GM18858 (cell line): Measurements from ENCODE around the gene CCDC150.
"Not testable (repeated sequence)": the region's sequence is repeated elsewhere in the genome, so short reads cannot be mapped to it uniquely, and the experiment has no call there.

Experiments
- ATAC-seq: cut with Tn5 transposase; IDR thresholded peaks from one replicate; pipeline ENCODE4 v1.9.1; 2021; ENCODE audit not compliant: unreplicated experiment

CCDC150 gene

GRCh38 chr2:196630531-196630930 lies 9.0 kb upstream of the CCDC150 start:
- no peak for ATAC-seq

DNA sequence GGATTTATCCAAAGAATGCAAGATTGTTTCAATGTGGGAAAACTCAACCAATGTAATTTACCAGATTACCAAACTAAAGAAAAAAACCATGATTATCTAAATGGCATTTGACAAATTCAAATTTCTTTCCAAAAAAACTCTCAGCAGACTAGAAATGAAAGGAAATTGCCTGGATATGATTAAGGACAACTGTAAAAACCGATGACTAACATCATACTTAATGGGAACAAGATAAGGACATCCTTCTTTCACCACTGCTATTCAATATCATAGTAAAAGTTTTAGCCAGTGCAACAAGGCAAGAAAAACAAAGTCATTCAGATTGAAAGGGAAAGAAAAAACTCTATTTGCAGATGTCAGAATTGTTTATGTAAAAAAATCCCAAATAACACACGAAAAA lies 4.4 kb upstream of the CCDC150 start:
- no peak for ATAC-seq

DNA sequence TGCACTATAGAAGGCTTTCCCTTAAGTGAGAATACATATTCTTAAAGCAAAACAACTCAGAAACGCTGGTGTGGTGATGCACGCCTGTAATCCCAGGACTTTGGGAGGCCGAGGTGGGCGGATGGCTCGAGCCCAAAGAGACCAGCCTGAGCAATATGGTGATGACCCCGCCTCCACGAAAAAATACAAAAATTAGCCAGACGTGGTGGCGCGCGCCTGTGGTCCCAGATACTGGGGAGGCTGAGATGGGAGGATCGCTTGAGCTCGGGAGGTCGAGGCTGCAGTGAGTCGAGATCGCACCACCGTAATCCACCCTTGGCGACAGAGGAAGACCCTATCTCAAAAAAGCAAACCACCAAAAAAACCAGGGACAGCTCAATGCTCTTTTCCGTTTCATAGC lies 750 bp upstream of the CCDC150 start:
- ATAC-seq = no peak

DNA sequence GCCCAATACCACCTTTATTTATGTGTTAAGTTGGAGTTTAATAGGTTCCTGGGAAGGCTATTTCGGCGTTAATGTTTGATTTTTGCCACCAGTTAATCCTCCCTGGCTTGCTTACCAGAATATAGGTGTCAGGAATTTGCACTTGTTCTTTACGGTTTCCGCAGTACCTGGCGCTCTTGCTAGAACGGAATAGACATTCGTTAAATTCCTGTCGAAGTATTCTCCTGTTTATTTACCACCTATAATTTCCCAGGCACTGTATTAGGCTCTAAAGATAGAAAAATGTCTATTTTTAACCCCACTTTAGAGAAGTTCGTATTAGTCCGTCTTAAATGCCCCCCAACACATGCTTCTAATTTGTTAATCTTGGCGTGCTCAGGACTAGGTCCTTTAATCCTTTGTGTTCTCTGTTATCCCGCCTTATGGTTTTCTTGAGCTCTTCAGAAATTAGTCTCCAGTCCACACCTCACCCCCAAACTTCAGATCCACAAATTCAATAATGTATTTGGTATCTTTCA lies 575 bp downstream of the CCDC150 start:
- ATAC-seq = no peak

DNA sequence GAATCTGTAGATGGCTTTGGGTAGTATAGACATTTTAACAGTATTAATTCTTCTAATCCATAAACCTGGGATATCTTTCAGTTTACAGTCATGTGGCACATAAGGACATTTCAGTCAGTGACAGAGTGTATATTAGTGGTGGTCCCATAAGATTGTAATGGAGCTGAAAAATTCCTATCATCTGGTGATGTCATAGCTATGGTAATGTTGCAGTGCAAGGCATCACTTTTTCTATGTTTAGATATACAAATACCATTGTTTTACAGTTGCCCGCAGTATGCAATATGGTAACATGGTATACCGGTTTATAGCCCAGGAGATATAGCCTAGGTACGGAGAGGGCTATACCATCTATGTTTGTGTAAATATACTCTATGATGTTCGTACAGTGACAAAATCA lies 9.7 kb downstream of the CCDC150 start:
- ATAC-seq = no peak

DNA sequence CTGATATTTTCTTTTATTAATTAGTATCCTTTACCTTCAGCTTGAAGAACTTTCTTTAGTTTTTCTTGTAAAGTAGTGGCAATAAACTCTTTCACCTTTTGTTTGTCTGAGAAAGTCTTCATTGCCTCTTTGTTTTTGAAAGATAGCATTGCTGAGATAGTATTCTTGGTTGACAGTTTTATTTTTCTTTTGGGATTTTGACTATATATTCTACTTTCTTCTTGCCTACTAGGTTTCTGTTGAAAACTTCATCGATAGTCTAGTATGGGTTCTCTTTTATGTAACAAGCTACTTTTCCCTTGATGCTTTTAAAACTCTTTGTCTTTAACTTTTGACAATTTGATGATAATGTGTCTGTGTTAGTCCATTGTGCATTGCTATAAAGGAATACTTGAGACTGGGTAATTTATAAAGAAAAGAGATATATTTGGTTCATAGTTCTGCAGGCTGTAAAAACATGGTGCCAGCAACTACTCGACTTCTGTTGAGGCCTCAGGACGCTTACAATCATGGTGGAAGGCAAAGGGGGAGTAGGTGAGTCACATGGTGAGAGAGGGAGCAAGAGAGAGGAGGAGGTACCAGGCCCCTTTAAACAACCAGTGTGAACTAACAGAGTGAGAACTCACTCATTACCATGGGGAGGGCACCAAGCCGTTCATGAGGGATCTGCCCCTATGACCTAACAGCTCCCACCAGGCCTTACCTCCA lies 12.0 kb downstream of the CCDC150 start:
- ATAC-seq = no peak

- ATAC-seq = no peak
These were observed 13.4 kb downstream of the CCDC150 start for GRCh38 chr2:196652869-196653268.

DNA sequence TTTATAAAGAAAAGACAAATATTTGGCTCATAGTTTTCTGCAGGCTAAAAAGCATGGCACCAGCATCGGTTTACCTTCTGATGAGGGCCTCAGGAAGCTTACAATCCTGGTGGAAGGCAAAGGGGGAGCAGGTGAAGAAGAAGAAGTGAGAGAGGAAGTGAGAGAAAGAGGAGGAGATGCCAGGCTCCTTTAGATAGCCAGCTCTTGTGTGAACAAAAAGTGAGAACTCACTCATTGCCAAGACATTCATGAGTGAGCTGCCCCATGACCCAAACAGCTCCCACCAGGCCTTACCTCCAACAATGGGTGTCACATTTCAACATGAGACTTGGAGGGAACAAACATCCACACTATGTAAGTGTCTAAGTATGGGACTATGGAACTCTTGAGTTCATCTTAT lies 14.3 kb downstream of the CCDC150 start:
- ATAC-seq = no peak

GRCh38 chr2:196655761-196656160 lies 16.2 kb downstream of the CCDC150 start:
- ATAC-seq = no peak

- no peak for ATAC-seq
These were observed 17.8 kb downstream of the CCDC150 start for GRCh38 chr2:196657333-196657732.

GRCh38 chr2:196659844-196660243 lies 20.3 kb downstream of the CCDC150 start:
- ATAC-seq = no peak

GRCh38 chr2:196660244-196660643 lies 20.7 kb downstream of the CCDC150 start:
- ATAC-seq = no peak

- peak; percentile 53 for ATAC-seq
These were observed 30.8 kb downstream of the CCDC150 start for GRCh38 chr2:196670342-196670741.

- ATAC-seq = no peak
These were observed 36.4 kb downstream of the CCDC150 start for GRCh38 chr2:196675963-196676362.

DNA sequence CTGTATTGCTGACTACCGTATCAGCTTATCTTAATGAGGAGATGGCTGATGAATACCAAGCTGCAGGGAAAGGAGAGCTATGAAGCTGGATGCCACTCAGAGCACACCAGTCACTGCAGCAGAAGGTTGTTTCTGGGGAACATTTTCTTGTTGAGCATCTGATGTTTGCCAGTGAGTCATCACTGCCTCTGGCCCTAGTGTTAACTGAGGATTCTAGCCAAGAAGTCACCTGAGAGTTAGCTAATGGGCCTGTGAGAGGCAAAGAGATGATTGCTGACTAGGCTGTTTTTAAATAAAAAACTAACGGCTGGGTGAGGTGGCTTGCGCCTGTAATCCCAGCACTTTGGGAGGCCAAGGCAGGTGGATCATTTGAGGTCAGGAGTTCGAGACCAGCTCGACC lies 37.9 kb downstream of the CCDC150 start:
- ATAC-seq = no peak

- no peak for ATAC-seq
These were observed 39.9 kb downstream of the CCDC150 start for GRCh38 chr2:196679368-196679767.

DNA sequence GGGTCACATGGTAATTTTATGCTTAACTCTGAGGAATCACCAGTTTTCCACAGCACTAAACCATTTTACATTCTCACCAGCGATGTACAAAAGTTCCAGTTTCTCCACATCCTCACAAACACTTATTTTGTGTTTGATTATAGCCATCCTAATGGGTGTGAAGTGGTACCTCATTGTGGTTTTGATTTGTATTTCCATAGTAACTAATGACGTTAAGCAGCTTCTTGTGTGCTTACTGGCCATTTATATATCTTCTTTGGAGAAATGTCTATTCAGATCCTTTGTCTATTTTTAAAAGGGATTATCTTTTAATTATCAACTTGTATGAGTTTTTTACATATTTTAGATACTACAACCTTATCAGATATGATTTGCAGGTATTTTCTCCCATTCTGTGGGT lies 42.0 kb downstream of the CCDC150 start:
- no peak for ATAC-seq

DNA sequence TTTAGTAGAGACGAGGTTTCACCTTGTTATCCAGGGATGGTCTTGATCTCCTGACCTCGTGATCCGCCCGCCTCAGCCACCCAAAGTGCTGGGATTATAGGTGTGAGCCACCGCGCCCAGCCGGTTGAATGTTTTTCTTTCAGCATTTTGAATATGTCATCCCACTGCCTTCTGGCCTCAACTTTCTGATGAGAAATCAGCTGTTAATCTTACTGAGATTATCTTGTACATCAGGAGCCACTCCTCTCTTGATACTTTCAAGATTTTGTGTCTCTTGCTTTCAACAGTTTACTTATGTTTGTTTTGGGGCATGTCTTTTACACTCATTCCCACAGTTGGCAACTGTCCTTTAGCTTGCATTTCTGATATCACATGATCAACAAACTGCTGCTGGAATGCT lies 46.3 kb downstream of the CCDC150 start:
- no peak for ATAC-seq

DNA sequence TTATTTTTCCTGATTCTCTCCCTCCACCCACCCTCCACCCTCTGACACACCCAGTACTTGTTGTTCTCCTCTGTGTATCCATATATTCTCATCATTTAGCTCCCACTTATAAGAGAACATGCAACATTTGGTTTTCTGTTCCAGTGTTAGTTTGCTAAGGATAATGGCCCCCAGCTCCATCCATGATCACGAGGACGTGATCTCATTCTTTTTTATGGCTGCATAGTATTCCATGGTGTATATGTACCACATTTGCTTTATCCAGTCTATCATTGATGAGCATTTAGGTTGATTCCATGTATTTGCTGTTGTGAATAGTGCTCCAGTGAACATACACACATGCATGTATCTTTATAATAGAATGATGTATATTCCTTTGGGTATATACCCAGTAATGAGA lies 47.2 kb downstream of the CCDC150 start:
- ATAC-seq = not testable (repeated sequence)

DNA sequence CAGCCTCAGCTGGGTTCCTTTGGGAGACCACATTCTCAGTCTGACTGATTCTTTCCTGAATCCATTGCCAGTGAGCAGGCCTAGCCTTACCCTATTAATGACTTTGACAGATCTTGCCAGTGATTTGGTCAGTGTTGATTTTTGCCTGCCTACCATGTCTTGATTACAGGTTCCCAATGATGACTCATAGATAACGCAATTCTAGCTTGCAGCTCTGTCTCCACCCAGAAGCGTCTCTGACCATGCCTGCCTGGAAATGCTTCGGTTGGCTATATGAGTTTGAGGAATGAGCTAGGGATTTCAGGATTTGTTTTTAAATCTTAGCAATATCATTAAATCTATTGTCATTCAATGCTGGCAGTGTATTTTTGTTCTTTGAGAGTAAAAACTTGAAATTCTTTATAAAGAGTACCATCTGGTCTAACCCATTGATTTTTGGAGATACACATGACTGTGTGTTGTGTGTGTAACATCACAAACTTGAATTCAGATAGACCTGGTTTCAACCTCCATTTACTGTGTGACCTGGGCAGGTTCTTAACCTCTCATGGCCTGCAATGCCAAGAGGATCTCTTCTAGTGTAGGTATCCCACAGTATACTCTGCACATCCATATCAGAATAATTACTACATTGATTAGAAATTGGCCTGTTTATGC lies 57.0 kb downstream of the CCDC150 start:
- no peak for ATAC-seq

- ATAC-seq = no peak
These were observed 58.3 kb downstream of the CCDC150 start for GRCh38 chr2:196697825-196698224.

DNA sequence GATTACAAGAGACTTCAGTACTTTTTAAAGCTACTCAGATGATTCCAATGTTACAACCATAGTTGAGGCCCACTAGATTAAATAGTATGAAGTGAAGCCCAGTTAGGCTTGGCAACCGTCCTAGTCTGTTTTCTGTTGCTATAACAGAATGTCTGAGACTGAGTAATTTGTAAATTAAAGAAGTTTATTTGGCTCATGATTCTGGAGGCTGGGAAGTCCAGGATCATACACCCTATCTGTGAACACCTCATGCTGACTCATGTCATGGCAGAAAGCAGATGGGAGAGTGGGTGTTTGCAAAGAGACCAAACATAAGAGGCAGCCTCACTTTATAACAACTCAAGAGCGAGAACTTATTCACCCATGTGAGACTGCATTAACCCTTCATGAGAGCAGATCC lies 63.1 kb downstream of the CCDC150 start:
- no peak for ATAC-seq

DNA sequence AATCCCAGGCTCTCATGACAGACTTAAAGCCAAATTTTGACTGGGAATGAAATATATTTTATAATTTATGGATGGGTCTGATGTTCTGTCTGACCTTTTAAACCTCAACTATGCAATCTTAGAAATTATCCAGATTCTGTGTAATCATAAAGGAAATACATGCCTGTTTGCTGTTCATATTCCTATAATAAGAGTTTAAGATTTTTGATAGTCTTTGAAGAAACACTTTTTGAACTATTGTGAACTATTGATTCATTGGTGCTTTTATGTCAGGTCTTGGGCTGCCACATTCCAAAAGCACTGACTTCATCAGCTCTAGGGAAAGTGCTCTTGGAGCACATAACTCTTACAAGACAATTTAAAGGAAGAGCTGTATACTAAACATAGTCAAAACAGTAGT lies 64.2 kb downstream of the CCDC150 start:
- ATAC-seq = no peak
